Keratinocyte (primary cell): ENCODE data around the gene KLF1. TPM values are rescaled to one million over a fixed set of nuclear protein-coding genes. Genes with fewer than 3 reads are reported as not detected.
A peak's percentile ranks its signal among the peaks of the same experiment; 100 is the strongest.

ENCODE experiments used
- DNase-seq: peaks from one replicate; pipeline ENCODE4 v3.0.0-alpha.2; 2011; ENCODE audit warnings: low read depth, missing footprints, low spot score
- FAIRE-seq: peaks from 2 replicates; lab custom pipeline; 2011; peaks lifted over from hg19 to GRCh38; lab: Jason Lieb, UNC
- H2AFZ ChIP-seq: 2 replicates; pipeline ENCODE4 v1.6.0; 2012; ENCODE audit warnings: low read length, control low read depth, inconsistent platforms; ENCODE audit not compliant: control insufficient read depth
- H3K27ac ChIP-seq: 2 replicates; pipeline ENCODE4 v1.5.1; 2011; ENCODE audit warnings: low read length; ENCODE audit not compliant: control insufficient read depth, insufficient read depth
- H3K27me3 ChIP-seq: 3 replicates; pipeline ENCODE4 v1.6.0; 2011; ENCODE audit warnings: low read length; ENCODE audit not compliant: control insufficient read depth, insufficient read depth; ENCODE audit errors: extremely low read depth
- H3K36me3 ChIP-seq, 2 experiments: 2 replicates in 1 of 2; 3 replicates in 1 of 2; pipeline ENCODE4 v1.5.1; 2011; ENCODE audit warnings: low read length in 2 of 2, mild to moderate bottlenecking in 1 of 2; ENCODE audit not compliant: control insufficient read depth in 2 of 2, insufficient read depth in 2 of 2; ENCODE audit errors: extremely low read depth in 1 of 2
- H3K4me1 ChIP-seq: 3 replicates; pipeline ENCODE4 v1.5.1; 2011; ENCODE audit warnings: low read length; ENCODE audit not compliant: control insufficient read depth, insufficient read depth; ENCODE audit errors: extremely low read depth
- H3K4me2 ChIP-seq: 3 replicates; pipeline ENCODE4 v1.6.0; 2011; ENCODE audit warnings: low read depth, low read length; ENCODE audit not compliant: control insufficient read depth, insufficient read depth; ENCODE audit errors: extremely low read depth
- H3K4me3 ChIP-seq, 3 experiments: fragments of 200-600 bp in 1 of 3; sonication (generic) in 1 of 3; 2 replicates in 2 of 3; 3 replicates in 1 of 3; pipeline ENCODE4 v1.5.1; 2011 to 2016; ENCODE audit warnings: low read length in 3 of 3, mild to moderate bottlenecking in 3 of 3, control low read depth in 2 of 3, inconsistent platforms in 1 of 3, low read depth in 1 of 3, mixed read lengths in 1 of 3, mixed run types in 1 of 3, moderate library complexity in 1 of 3; ENCODE audit not compliant: control insufficient read depth in 2 of 3, insufficient read depth in 2 of 3; ENCODE audit errors: extremely low read depth in 1 of 3
- H3K79me2 ChIP-seq: 2 replicates; pipeline ENCODE4 v1.6.0; 2012; ENCODE audit warnings: low read length; ENCODE audit not compliant: control insufficient read depth, insufficient read depth
- H3K9ac ChIP-seq: 3 replicates; pipeline ENCODE4 v1.6.0; 2011; ENCODE audit warnings: low read length; ENCODE audit not compliant: control insufficient read depth, insufficient read depth; ENCODE audit errors: extremely low read depth
- H3K9me1 ChIP-seq: 3 replicates; pipeline ENCODE4 v1.6.0; 2011; ENCODE audit warnings: low read length; ENCODE audit not compliant: control insufficient read depth, insufficient read depth; ENCODE audit errors: extremely low read depth
- H3K9me3 ChIP-seq: 2 replicates; pipeline ENCODE4 v1.5.1; 2012; ENCODE audit warnings: low read depth, low read length; ENCODE audit not compliant: control insufficient read depth
- H4K20me1 ChIP-seq: 3 replicates; pipeline ENCODE4 v1.6.0; 2011; ENCODE audit warnings: low read length; ENCODE audit not compliant: control insufficient read depth, insufficient read depth; ENCODE audit errors: extremely low read depth
- CTCF ChIP-seq, 3 experiments: IDR thresholded peaks in 1 of 3; conservative IDR thresholded peaks in 1 of 3; optimal IDR thresholded peaks in 1 of 3; 2 replicates in 2 of 3; 3 replicates in 1 of 3; pipeline versions ENCODE3 to v1.5.1; 2011; ENCODE audit warnings: low read length in 3 of 3, mild to moderate bottlenecking in 3 of 3, moderate library complexity in 2 of 3, control low read depth in 1 of 3, inconsistent platforms in 1 of 3; ENCODE audit not compliant: insufficient read depth in 2 of 3; ENCODE audit errors: extremely low read depth in 1 of 3
- EZH2 ChIP-seq: IDR thresholded peaks from one replicate; pipeline ENCODE4 v1.6.1; 2012; ENCODE audit warnings: inconsistent platforms, mild to moderate bottlenecking, low read length, moderate library complexity
- dilution Hi-C: fragments of 300-500 bp; cut with MboI; formaldehyde crosslinking; loops from one replicate; pipeline ENCODE4 v1.7.0; 2020; ENCODE audit warnings: low sequenced_read_pairs; ENCODE audit not compliant: extremely low pct_ligation_motif_present
- polyA plus RNA-seq, 5 experiments: library from polyadenylated mRNA; depleted of rRNA in 3 of 5; stranded (reverse) in 3 of 5; stranded (forward) in 1 of 5; unstranded in 1 of 5; fragments of >200 nt; gene quantifications; 1 replicate in 1 of 5; 2 replicates in 3 of 5; 3 replicates in 1 of 5; pipeline versions ENCODE4 v1.2.1 to v1.2.3, GENCODE V29; 2011 to 2012; ENCODE audit warnings: missing spikeins in 2 of 5, low read depth in 1 of 5, low replicate concordance in 1 of 5

KLF1 gene
- polyA plus RNA-seq, 1 donor (not counting 4 experiments of a cell fraction or from before 2014, with no cell fraction given) = not detected

GRCh38 chr19:12912571-12912970, 25.6 kb upstream of the KLF1 start:
- Histone ChIP-seq H3K27ac (no peak overlapping the region), H2AFZ (peak overlapping the region; percentile 83), H3K4me1 (peaks cover 8% of the 10 kb centered on the region)

GRCh38 chr19:12907166-12907565, 20.2 kb upstream of the KLF1 start:
- H3K36me3 ChIP-seq = no peaks in the 10 kb centered on the region
- no peaks in the 10 kb centered on the region for H3K9me1 ChIP-seq
- no peaks in the 10 kb centered on the region for H3K27me3 ChIP-seq
- H3K4me3 ChIP-seq = no peak overlapping the region
- H2AFZ ChIP-seq = no peak overlapping the region
- FAIRE-seq = no peak
- no peak for DNase-seq
- no peaks in the 10 kb centered on the region for H3K9me3 ChIP-seq
- no peaks in the 10 kb centered on the region for H3K79me2 ChIP-seq
- TF ChIP-seq EZH2 (no peak), CTCF (optimal IDR thresholded peaks at IDR 0.05 in 1 of 3, IDR thresholded peaks at IDR 0.05 in 1 of 3, conservative IDR thresholded peaks at IDR 0.05 in 1 of 3; ENCODE audit: extremely low read depth in 1 of 3, insufficient read depth in 2 of 3, low read length in 3 of 3) (no peak)
- dilution Hi-C loops = no loop called here
- no peak overlapping the region for H3K4me2 ChIP-seq
- no peaks in the 10 kb centered on the region for H4K20me1 ChIP-seq
- H3K9ac ChIP-seq = no peak overlapping the region
- H3K4me1 ChIP-seq = no peaks in the 10 kb centered on the region
- no peak overlapping the region for H3K27ac ChIP-seq

More at GRCh38 chr19:12912571-12912970, 25.6 kb upstream of the KLF1 start:
- no peak for DNase-seq
- FAIRE-seq = no peak
- Histone ChIP-seq H3K36me3 (no peaks in the 10 kb centered on the region), H3K9me3 (no peaks in the 10 kb centered on the region), H3K79me2 (no peaks in the 10 kb centered on the region), H3K9ac (no peak overlapping the region), H3K4me3 (no peak overlapping the region), H3K27me3 (no peaks in the 10 kb centered on the region), H3K4me2 (peak overlapping the region; percentile 51), H4K20me1 (no peaks in the 10 kb centered on the region), H3K9me1 (no peaks in the 10 kb centered on the region)
- dilution Hi-C loops = no loop called here
- TF ChIP-seq CTCF (optimal IDR thresholded peaks at IDR 0.05 in 1 of 3, IDR thresholded peaks at IDR 0.05 in 1 of 3, conservative IDR thresholded peaks at IDR 0.05 in 1 of 3; ENCODE audit: extremely low read depth in 1 of 3, insufficient read depth in 2 of 3, low read length in 3 of 3) = no peak
- TF ChIP-seq EZH2 = no peak
